Medulla oblongata (tissue), 1 donor: ENCODE results near the gene XPR1.

Experiments
- DNase-seq: peaks from one replicate; pipeline ENCODE4 v3.0.0-alpha.2; 2015; ENCODE audit errors: extremely low spot score

XPR1 gene

GRCh38 chr1:180930687-180931086 is 298.9 kb downstream of the XPR1 start:
- no peak for DNase-seq

GRCh38 chr1:180931529-180931928 is 299.7 kb downstream of the XPR1 start:
- no peak for DNase-seq

GRCh38 chr1:180932378-180932777 is 300.6 kb downstream of the XPR1 start:
- DNase-seq: no peak

GRCh38 chr1:180933141-180933540 is 301.3 kb downstream of the XPR1 start:
- no peak for DNase-seq

GRCh38 chr1:180934563-180934962 is 302.7 kb downstream of the XPR1 start:
- no peak for DNase-seq

GRCh38 chr1:180935326-180936109 is 303.7 kb downstream of the XPR1 start:
- DNase-seq: no peak

DNA sequence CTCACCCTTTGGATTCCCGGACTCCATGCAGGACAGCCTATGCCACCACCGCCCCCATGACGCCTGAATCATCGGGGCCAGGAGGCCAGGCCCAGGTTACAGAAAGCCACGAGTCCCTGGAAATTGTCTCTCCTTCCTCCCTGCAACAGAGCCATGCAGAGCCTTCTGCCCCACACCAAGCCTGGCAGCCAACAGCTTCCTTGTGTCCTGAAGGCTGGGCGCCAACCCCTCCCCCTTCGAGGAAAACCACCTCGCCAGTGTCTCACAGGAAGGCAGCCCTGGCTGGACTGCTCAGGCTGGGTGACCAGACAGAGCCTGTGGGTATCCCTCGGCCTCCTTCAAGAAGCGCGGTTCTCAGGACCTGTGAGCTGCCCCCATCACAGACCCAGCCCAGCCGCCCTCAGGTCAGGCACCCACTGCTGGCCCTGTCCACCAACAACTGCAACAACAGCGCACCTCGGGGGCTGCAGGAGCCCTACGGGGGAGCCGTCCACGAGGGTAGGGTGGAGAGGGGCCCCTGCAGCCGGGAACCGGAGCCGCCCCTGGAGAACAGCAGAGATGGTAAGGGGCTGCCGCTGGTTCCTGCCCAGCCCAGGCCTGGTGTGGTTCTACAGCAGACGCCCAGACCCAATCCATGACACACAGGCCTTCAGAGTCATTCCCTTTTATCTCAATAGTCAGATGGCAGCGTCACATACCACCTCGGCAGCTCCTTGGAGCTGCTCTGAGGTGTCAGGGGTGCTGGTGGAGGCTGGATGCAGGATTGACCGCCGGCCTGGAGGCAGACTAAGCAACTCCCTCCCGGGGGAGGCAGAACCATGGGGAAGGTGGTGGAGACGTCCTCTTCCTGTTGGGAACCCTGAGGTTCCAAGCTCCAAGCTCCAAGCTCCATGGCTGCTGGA is 304.5 kb downstream of the XPR1 start:
- DNase-seq: no peak

- DNase-seq: no peak
Measured at GRCh38 chr1:180937012-180937372, 305.2 kb downstream of the XPR1 start.

DNA sequence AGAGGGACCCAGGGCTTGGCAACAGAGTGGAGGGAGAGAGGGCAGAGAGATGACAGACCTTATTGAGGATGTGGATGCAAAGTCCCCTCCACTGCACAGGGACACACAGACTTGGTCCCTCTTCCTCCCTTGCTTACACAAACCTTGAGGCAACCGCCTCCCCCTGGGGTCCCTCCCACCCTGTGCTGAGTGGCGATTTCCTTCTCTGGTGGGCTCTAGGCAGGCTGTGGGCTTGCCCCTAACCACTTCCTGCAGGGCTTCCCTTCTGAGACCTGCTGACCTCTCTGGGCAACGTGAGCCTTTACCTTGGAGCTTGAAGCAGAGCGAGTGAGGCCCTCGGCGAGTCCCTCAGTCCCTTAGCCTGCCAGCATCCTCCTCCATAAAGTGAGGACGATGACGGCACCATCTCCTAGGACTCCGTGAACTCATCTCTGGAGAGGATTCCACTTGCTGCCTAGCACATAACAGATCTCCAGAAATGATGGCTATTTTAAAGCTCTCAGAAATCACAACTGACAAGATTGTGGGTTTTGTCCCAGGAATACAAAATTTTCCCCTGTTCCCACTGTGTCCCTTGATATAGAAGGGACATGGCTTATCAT is 305.9 kb downstream of the XPR1 start:
- DNase-seq: no peak

DNA sequence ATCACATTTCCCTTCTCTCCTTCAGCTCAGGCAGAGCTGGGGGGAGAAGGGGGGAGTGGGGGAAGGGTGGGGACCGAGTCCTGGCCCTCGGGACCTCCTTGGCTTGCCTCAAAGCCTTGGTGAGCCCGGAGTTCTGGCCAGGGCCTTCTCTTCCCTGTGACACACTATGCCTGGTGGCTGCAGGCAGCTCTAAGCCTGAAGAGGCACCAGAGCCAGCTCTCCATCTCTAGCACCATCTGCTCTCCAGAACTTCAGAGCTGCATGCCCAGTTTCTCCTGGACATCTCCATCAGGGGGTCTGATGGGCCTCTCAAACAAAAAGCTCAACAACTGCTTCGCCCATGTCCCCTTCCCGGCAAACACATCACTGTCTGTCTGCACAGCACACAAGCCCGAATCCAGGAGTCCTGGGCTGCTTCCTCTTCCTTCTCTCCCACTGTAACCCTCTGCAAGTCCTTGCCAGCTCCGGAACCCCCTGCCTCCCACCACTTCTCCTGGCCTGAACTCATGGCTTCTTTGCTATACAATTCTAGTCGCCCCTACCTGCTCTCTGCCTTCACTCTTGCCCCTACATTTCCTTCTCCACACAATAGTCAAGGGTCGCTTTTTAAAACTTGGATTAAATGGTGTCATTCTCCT is 307.4 kb downstream of the XPR1 start:
- DNase-seq: no peak

GRCh38 chr1:180939711-180940103 is 307.9 kb downstream of the XPR1 start:
- no peak for DNase-seq
